WTC11 (cell line): Measurements from ENCODE around the gene ACHE. TPM values are rescaled to one million over a fixed set of nuclear protein-coding genes. Genes with fewer than 3 reads are reported as not detected.
A peak's percentile ranks its signal among the peaks of the same experiment; 100 is the strongest.

Experiments
- ATAC-seq: fragments of 200-7000 bp; cut with Tn5 transposase; 2 replicates; pipeline ENCODE4 v1.10.0; 2021; ENCODE audit warnings: mild to moderate bottlenecking, moderate library complexity
- CTCF ChIA-PET: fragments of 300-600 bp; sonication (Branson Sonifier 250); formaldehyde crosslinking; loops from one replicate; lab custom pipeline; 2021; ENCODE audit warnings: antibody characterized with exemption; lab: Charles Lee
- POLR2A ChIA-PET: fragments of 350-600 bp; sonication (Branson Sonifier 250); formaldehyde crosslinking; loops from one replicate; lab custom pipeline; 2021; ENCODE audit warnings: antibody characterized with exemption; lab: Charles Lee
- DNase-seq: peaks from one replicate; pipeline ENCODE4 v3.0.0; 2021; ENCODE audit warnings: low spot score
- H3K27ac Mint-ChIP-seq: 2 replicates; pipeline ENCODE4 v1.8.0; 2021; ENCODE audit warnings: mixed read lengths
- H3K27me3 Mint-ChIP-seq: 2 replicates; pipeline ENCODE4 v1.8.0; 2021; ENCODE audit warnings: low read depth, mild to moderate bottlenecking, moderate library complexity, mixed read lengths
- H3K36me3 Mint-ChIP-seq: 2 replicates; pipeline ENCODE4 v1.8.0; 2021; ENCODE audit warnings: mixed read lengths
- H3K4me1 Mint-ChIP-seq: 2 replicates; pipeline ENCODE4 v1.8.0; 2022; ENCODE audit warnings: mixed read lengths
- H3K4me3 Mint-ChIP-seq: 2 replicates; pipeline ENCODE4 v1.8.0; 2021; ENCODE audit warnings: mild to moderate bottlenecking, moderate library complexity, mixed read lengths
- H3K9me3 Mint-ChIP-seq: 2 replicates; pipeline ENCODE4 v1.8.0; 2021; ENCODE audit warnings: mixed read lengths
- AR ChIP-seq: fragments of 250-450 bp; sonication (Bioruptor Pico); IDR thresholded peaks from 2 replicates; pipeline ENCODE4 v1.9.0; 2021; ENCODE audit warnings: mild to moderate bottlenecking
- E2F1 ChIP-seq: sonication (generic); formaldehyde crosslinking; IDR thresholded peaks from 2 replicates; pipeline ENCODE4 v1.8.0; 2022; ENCODE audit warnings: mild to moderate bottlenecking, missing genetic modification reagents
- E2F4 ChIP-seq: sonication (generic); formaldehyde crosslinking; IDR thresholded peaks from 2 replicates; pipeline ENCODE4 v1.8.1; 2022; ENCODE audit warnings: low read depth, mild to moderate bottlenecking, moderate library complexity, missing genetic modification reagents, borderline replicate concordance
- ERG ChIP-seq: fragments of 250-450 bp; sonication (Bioruptor Pico); IDR thresholded peaks from 2 replicates; pipeline ENCODE4 v1.8.0; 2021; ENCODE audit warnings: mild to moderate bottlenecking
- ETV6 ChIP-seq: sonication (generic); formaldehyde crosslinking; IDR thresholded peaks from 2 replicates; pipeline ENCODE4 v1.8.1; 2022; ENCODE audit warnings: mild to moderate bottlenecking, missing genetic modification reagents
- FOXP1 ChIP-seq: sonication (generic); formaldehyde crosslinking; IDR thresholded peaks from 2 replicates; pipeline ENCODE4 v1.8.0; 2022; ENCODE audit warnings: missing genetic modification reagents, mild to moderate bottlenecking, moderate library complexity, borderline replicate concordance
- JAZF1 ChIP-seq: fragments of 250-450 bp; sonication (Bioruptor Pico); IDR thresholded peaks from 2 replicates; pipeline ENCODE4 v1.9.0; 2021; ENCODE audit warnings: moderate library complexity, mild to moderate bottlenecking, inconsistent platforms
- KAT7 ChIP-seq: sonication (generic); formaldehyde crosslinking; IDR thresholded peaks from 2 replicates; pipeline ENCODE4 v1.8.1; 2023; ENCODE audit warnings: missing genetic modification reagents, mild to moderate bottlenecking, borderline replicate concordance
- MAX ChIP-seq: sonication (generic); formaldehyde crosslinking; IDR thresholded peaks from 2 replicates; pipeline ENCODE4 v1.8.0; 2022; ENCODE audit warnings: mild to moderate bottlenecking, missing genetic modification reagents
- MYBL2 ChIP-seq: sonication (generic); formaldehyde crosslinking; IDR thresholded peaks from 2 replicates; pipeline ENCODE4 v1.8.1; 2023; ENCODE audit warnings: mild to moderate bottlenecking, moderate library complexity, missing genetic modification reagents
- NFE2L1 ChIP-seq: sonication (generic); formaldehyde crosslinking; IDR thresholded peaks from 2 replicates; pipeline ENCODE4 v1.8.1; 2023; ENCODE audit warnings: missing genetic modification reagents
- NR2C2 ChIP-seq: sonication (generic); formaldehyde crosslinking; IDR thresholded peaks from 2 replicates; pipeline ENCODE4 v1.8.0; 2022; ENCODE audit warnings: mild to moderate bottlenecking, missing genetic modification reagents
- PRDM15 ChIP-seq: sonication (generic); formaldehyde crosslinking; IDR thresholded peaks from 2 replicates; pipeline ENCODE4 v1.8.0; 2022; ENCODE audit warnings: missing genetic modification reagents
- RORB ChIP-seq: fragments of 250-450 bp; sonication (Bioruptor Pico); IDR thresholded peaks from 2 replicates; pipeline ENCODE4 v1.9.0; 2021; ENCODE audit warnings: mild to moderate bottlenecking
- TCF7 ChIP-seq: sonication (generic); formaldehyde crosslinking; IDR thresholded peaks from 2 replicates; pipeline ENCODE4 v1.8.0; 2022; ENCODE audit warnings: mild to moderate bottlenecking, low read depth, missing genetic modification reagents, moderate library complexity
- TP53 ChIP-seq: sonication (generic); formaldehyde crosslinking; IDR thresholded peaks from 2 replicates; pipeline ENCODE4 v1.8.1; 2023; ENCODE audit warnings: mild to moderate bottlenecking, missing genetic modification reagents
- ZBTB21 ChIP-seq: sonication (generic); formaldehyde crosslinking; IDR thresholded peaks from 2 replicates; pipeline ENCODE4 v1.8.1; 2023; ENCODE audit warnings: mild to moderate bottlenecking, missing genetic modification reagents, borderline replicate concordance
- ZNF263 ChIP-seq: sonication (generic); formaldehyde crosslinking; IDR thresholded peaks from 2 replicates; pipeline ENCODE4 v1.8.1; 2022; ENCODE audit warnings: low read depth, mild to moderate bottlenecking, moderate library complexity, missing genetic modification reagents
- ZNF671 ChIP-seq: fragments of 250-450 bp; sonication (Bioruptor Pico); IDR thresholded peaks from 2 replicates; pipeline ENCODE4 v1.8.0; 2021; ENCODE audit warnings: mild to moderate bottlenecking
- total RNA-seq: library from RNA; stranded (reverse); gene quantifications from 3 replicates; pipeline ENCODE4 v1.2.3, GENCODE V29; 2021

Gene ACHE
- total RNA-seq, 1 experiment from 2014 or later = 7.7 TPM

- ChIA-PET CTCF (interaction anchor here (0.9 to 2.2 kb wide), 7 partner anchors 13 to 255 kb away, joined by 3 to 18 read pairs (median 6); partner anchors contain the start of genes EPHB4, SLC12A9 and SRRT), POLR2A (interaction anchor here (1.2 to 6.2 kb wide), 2 partner anchors 13 to 459 kb away, joined by 5 to 71 read pairs; partner anchors contain the start of genes SRRT and ZCWPW1)
- Mint-ChIP-seq H3K9me3 (no peaks in the 10 kb centered on the region), H3K27ac (peak overlapping the region; percentile 89), H3K36me3 (peaks cover 51% of the 10 kb centered on the region), H3K4me3 (peak overlapping the region; percentile 74), H3K27me3 (no peaks in the 10 kb centered on the region; the same call in 1 of the 2 replicates)
- DNase-seq (no peak), ATAC-seq (no peak)
- no peak for TF ChIP-seq PRDM15
- no peak for TF ChIP-seq ERG (CRISPR knock-in tag)
- TF ChIP-seq NFE2L1 (CRISPR knock-in tag) = no peak
- TF ChIP-seq RORB (CRISPR knock-in tag) = no peak
- no peak for TF ChIP-seq FOXP1
- TF ChIP-seq MAX (CRISPR knock-in tag) = no peak
- TF ChIP-seq, all 79 proteins: peak for 0
- H3K4me1 Mint-ChIP-seq = peaks cover 40% of the 10 kb centered on the region
These were observed 7.2 kb downstream of the ACHE start for GRCh38 chr7:100888291-100888987.

GRCh38 chr7:100887516-100888290 lies 8.0 kb downstream of the ACHE start:
- POLR2A ChIA-PET = interaction anchor here (0.9 to 6.2 kb wide), 2 partner anchors 13 to 84 kb away, joined by 3 to 71 read pairs; partner anchors contain the start of gene SRRT
- Mint-ChIP-seq H3K36me3 (peaks cover 57% of the 10 kb centered on the region), H3K4me3 (peak overlapping the region; percentile 74), H3K27ac (peak overlapping the region; percentile 89), H3K4me1 (peaks cover 41% of the 10 kb centered on the region), H3K9me3 (no peaks in the 10 kb centered on the region), H3K27me3 (no peaks in the 10 kb centered on the region)
- ATAC-seq (no peak), DNase-seq (no peak)
- no peak for TF ChIP-seq MYBL2
- TF ChIP-seq ZBTB21 (CRISPR knock-in tag) = no peak
- TF ChIP-seq ETV6 (CRISPR knock-in tag) = no peak
- TF ChIP-seq NFE2L1 (CRISPR knock-in tag) = 0 out of 2 replicates have a peak, but pooled peaks have one; percentile 22
- no peak for TF ChIP-seq E2F1
- TF ChIP-seq KAT7 (CRISPR knock-in tag) = no peak
- TF ChIP-seq TP53 = no peak
- CTCF ChIA-PET = interaction anchor here (0.9 to 2.1 kb wide), 4 partner anchors 13 to 87 kb away, joined by 3 to 6 read pairs (median 4); partner anchors contain the start of genes SLC12A9 and SRRT

GRCh38 chr7:100886936-100887515 lies 8.7 kb downstream of the ACHE start:
- DNase-seq (no peak), ATAC-seq (no peak)
- Mint-ChIP-seq H3K36me3 (peaks cover 63% of the 10 kb centered on the region), H3K4me1 (peaks cover 36% of the 10 kb centered on the region), H3K4me3 (no peak overlapping the region), H3K27me3 (no peaks in the 10 kb centered on the region), H3K27ac (peak overlapping the region; percentile 70), H3K9me3 (no peaks in the 10 kb centered on the region)
- ChIA-PET CTCF (interaction anchor here (1.0 to 2.1 kb wide), 4 partner anchors 12 to 86 kb away, joined by 3 to 6 read pairs (median 5); partner anchors contain the start of gene SRRT), POLR2A (interaction anchor here (0.5 to 6.2 kb wide), 3 partner anchors 12 to 330 kb away, joined by 3 to 71 read pairs (median 3); partner anchors contain the start of genes PLOD3 and SRRT)
- TF ChIP-seq E2F4 (CRISPR knock-in tag) (no peak), NR2C2 (CRISPR knock-in tag) (no peak), AR (CRISPR knock-in tag) (no peak), JAZF1 (CRISPR knock-in tag) (no peak), TCF7 (no peak), ZNF263 (CRISPR knock-in tag) (no peak), ZNF671 (CRISPR knock-in tag) (no peak)
